Measurements from ENCODE around the gene SPAG5.
"Not testable (repeated sequence)": the region's sequence is repeated elsewhere in the genome, so short reads cannot be mapped to it uniquely, and the experiment has no call there.

Gene SPAG5

GRCh38 chr17:28612936-28613872, 14.4 kb upstream of the SPAG5 start:
- Histone ChIP-seq H3K36me3 (ENCODE audit: control insufficient read depth in 4 of 4, insufficient read depth in 4 of 4, low read length in 3 of 4) (peaks cover 24 to 84% (median 50%) of the 10 kb centered on the region in 4 experiments), H3K27ac (ENCODE audit: insufficient read depth in 1 of 2, low read depth in 1 of 2, low read length in 2 of 2, poor library complexity in 1 of 2, severe bottlenecking in 2 of 2) (no peak overlapping the region), H3K4me1 (ENCODE audit: control extremely low read depth in 1 of 4, control insufficient read depth in 4 of 4, insufficient read depth in 4 of 4, low read length in 3 of 4) (peaks cover 11 to 30% (median 26%) of the 10 kb centered on the region in 4 experiments), H3K27me3 (replicated peaks in 2 of 5; ENCODE audit: control insufficient read depth in 4 of 5, insufficient read depth in 5 of 5, low read length in 4 of 5) (no peaks in the 10 kb centered on the region), H3K9me3 (ENCODE audit: control extremely low read depth in 1 of 5, control insufficient read depth in 4 of 5, insufficient read depth in 2 of 5, low read depth in 1 of 5, low read length in 4 of 5) (no peaks in the 10 kb centered on the region), H3K4me3 (ENCODE audit: control insufficient read depth in 1 of 7, extremely low read depth in 1 of 7, insufficient read depth in 4 of 7, low read depth in 2 of 7, low read length in 6 of 7) (peak overlapping the region in 1 of 7 experiments; percentile 31)
- ChIA-PET POLR2A (interaction anchor here (1.0 kb wide), 1 partner anchor 14 kb away, joined by 4 read pairs; no protein-coding TSS in a partner anchor), CTCF (interaction anchor here (1.0 to 4.1 kb wide), 13 partner anchors 8 to 117 kb away, joined by 3 to 32 read pairs (median 5); no protein-coding TSS in a partner anchor)
- WGBS (ENCODE audit: insufficient coverage), result 93% methylated on average over 3 of the region's 6 CpGs
- peak; percentile 15 to 48 (median 31) for DNase-seq

GRCh38 chr17:28612531-28612930, 13.7 kb upstream of the SPAG5 start:
- H3K4me1 ChIP-seq (ENCODE audit: control extremely low read depth in 1 of 4, control insufficient read depth in 4 of 4, insufficient read depth in 4 of 4, low read length in 3 of 4), result peaks cover 11 to 30% (median 26%) of the 10 kb centered on the region in 4 experiments
- ChIA-PET CTCF (interaction anchor here (1.0 to 4.1 kb wide), 12 partner anchors 9 to 117 kb away, joined by 3 to 32 read pairs (median 5); no protein-coding TSS in a partner anchor), POLR2A (interaction anchor here (1.0 kb wide), 1 partner anchor 13 kb away, joined by 4 read pairs; no protein-coding TSS in a partner anchor)
- H3K4me3 ChIP-seq (ENCODE audit: control insufficient read depth in 1 of 7, extremely low read depth in 1 of 7, insufficient read depth in 4 of 7, low read depth in 2 of 7, low read length in 6 of 7), result no peak overlapping the region
- peaks cover 23 to 88% (median 48%) of the 10 kb centered on the region in 4 experiments for H3K36me3 ChIP-seq (ENCODE audit: control insufficient read depth in 4 of 4, insufficient read depth in 4 of 4, low read length in 3 of 4)
- no peaks in the 10 kb centered on the region for H3K27me3 ChIP-seq (replicated peaks in 2 of 5; ENCODE audit: control insufficient read depth in 4 of 5, insufficient read depth in 5 of 5, low read length in 4 of 5)
- WGBS (ENCODE audit: insufficient coverage), result 17% methylated on average over 1 of the region's 2 CpGs
- no peak overlapping the region for H3K27ac ChIP-seq (ENCODE audit: insufficient read depth in 1 of 2, low read depth in 1 of 2, low read length in 2 of 2, poor library complexity in 1 of 2, severe bottlenecking in 2 of 2)
- peak in 2 of 3 donors; percentile 31 to 34 for DNase-seq
- H3K9me3 ChIP-seq (ENCODE audit: control extremely low read depth in 1 of 5, control insufficient read depth in 4 of 5, insufficient read depth in 2 of 5, low read depth in 1 of 5, low read length in 4 of 5), result no peaks in the 10 kb centered on the region

- CTCF ChIA-PET, result interaction anchor here (0.9 to 4.1 kb wide), 5 partner anchors 9 to 34 kb away, joined by 3 to 32 read pairs (median 3); no protein-coding TSS in a partner anchor
- Histone ChIP-seq H3K4me1 (ENCODE audit: control extremely low read depth in 1 of 4, control insufficient read depth in 4 of 4, insufficient read depth in 4 of 4, low read length in 3 of 4) (peaks cover 11 to 30% (median 26%) of the 10 kb centered on the region in 4 experiments), H3K4me3 (ENCODE audit: control insufficient read depth in 1 of 7, extremely low read depth in 1 of 7, insufficient read depth in 4 of 7, low read depth in 2 of 7, low read length in 6 of 7) (no peak overlapping the region), H3K36me3 (ENCODE audit: control insufficient read depth in 4 of 4, insufficient read depth in 4 of 4, low read length in 3 of 4) (peaks cover 10 to 76% (median 30%) of the 10 kb centered on the region in 4 experiments), H3K9me3 (ENCODE audit: control extremely low read depth in 1 of 5, control insufficient read depth in 4 of 5, insufficient read depth in 2 of 5, low read depth in 1 of 5, low read length in 4 of 5) (no peaks in the 10 kb centered on the region), H3K27me3 (replicated peaks in 2 of 5; ENCODE audit: control insufficient read depth in 4 of 5, insufficient read depth in 5 of 5, low read length in 4 of 5) (no peaks in the 10 kb centered on the region), H3K27ac (ENCODE audit: insufficient read depth in 1 of 2, low read depth in 1 of 2, low read length in 2 of 2, poor library complexity in 1 of 2, severe bottlenecking in 2 of 2) (no peak overlapping the region)
- WGBS (ENCODE audit: insufficient coverage), result 97% methylated on average over 8 of the region's 8 CpGs
- DNase-seq, result no peak
- POLR2A ChIA-PET, result no interaction called here
Observed at GRCh38 chr17:28610376-28610775, 11.6 kb upstream of the SPAG5 start.

- POLR2A ChIA-PET, CTCF ChIA-PET: not testable (repeated sequence)
- 97% methylated on average over 6 of the region's 31 CpGs for WGBS (ENCODE audit: insufficient coverage)
Observed at GRCh38 chr17:28604031-28604430, 5.2 kb upstream of the SPAG5 start.

GRCh38 chr17:28599311-28600184, 723 bp upstream of the SPAG5 start:
- Histone ChIP-seq H3K4me1 (ENCODE audit: control extremely low read depth in 1 of 4, control insufficient read depth in 4 of 4, insufficient read depth in 4 of 4, low read length in 3 of 4) (peaks cover 11 to 27% (median 22%) of the 10 kb centered on the region in 4 experiments), H3K27me3 (replicated peaks in 2 of 5; ENCODE audit: control insufficient read depth in 4 of 5, insufficient read depth in 5 of 5, low read length in 4 of 5) (no peaks in the 10 kb centered on the region), H3K9me3 (ENCODE audit: control extremely low read depth in 1 of 5, control insufficient read depth in 4 of 5, insufficient read depth in 2 of 5, low read depth in 1 of 5, low read length in 4 of 5) (no peaks in the 10 kb centered on the region), H3K4me3 (ENCODE audit: control insufficient read depth in 1 of 7, extremely low read depth in 1 of 7, insufficient read depth in 4 of 7, low read depth in 2 of 7, low read length in 6 of 7) (peak overlapping the region; percentile 57 to 95 (median 89)), H3K36me3 (ENCODE audit: control insufficient read depth in 4 of 4, insufficient read depth in 4 of 4, low read length in 3 of 4) (peaks cover 0 to 7% (median 1%) of the 10 kb centered on the region in 4 experiments), H3K27ac (ENCODE audit: insufficient read depth in 1 of 2, low read depth in 1 of 2, low read length in 2 of 2, poor library complexity in 1 of 2, severe bottlenecking in 2 of 2) (peak overlapping the region; percentile 80 to 93)
- 9% methylated on average over 37 of the region's 40 CpGs for WGBS (ENCODE audit: insufficient coverage)
- ChIA-PET CTCF (interaction anchor here (0.6 to 4.0 kb wide), 4 partner anchors 12 to 25 kb away, joined by 3 to 32 read pairs (median 5); partner anchors contain the start of gene ALDOC), POLR2A (interaction anchor here (1.0 to 1.3 kb wide), 4 partner anchors 9 to 23 kb away, joined by 3 to 4 read pairs (median 4); partner anchors contain the start of gene ALDOC)
- peak; percentile 63 to 86 (median 85) for DNase-seq

More at GRCh38 chr17:28604031-28604430, 5.2 kb upstream of the SPAG5 start:
- not testable (repeated sequence) for H3K4me3 ChIP-seq (ENCODE audit: control insufficient read depth in 1 of 7, extremely low read depth in 1 of 7, insufficient read depth in 4 of 7, low read depth in 2 of 7, low read length in 6 of 7); H3K27ac ChIP-seq (ENCODE audit: insufficient read depth in 1 of 2, low read depth in 1 of 2, low read length in 2 of 2, poor library complexity in 1 of 2, severe bottlenecking in 2 of 2); DNase-seq; H3K27me3 ChIP-seq (replicated peaks in 2 of 5; ENCODE audit: control insufficient read depth in 4 of 5, insufficient read depth in 5 of 5, low read length in 4 of 5); H3K9me3 ChIP-seq (ENCODE audit: control extremely low read depth in 1 of 5, control insufficient read depth in 4 of 5, insufficient read depth in 2 of 5, low read depth in 1 of 5, low read length in 4 of 5)
- H3K36me3 ChIP-seq (ENCODE audit: control insufficient read depth in 4 of 4, insufficient read depth in 4 of 4, low read length in 3 of 4), result peaks cover 0 to 26% (median 2%) of the 10 kb centered on the region in 4 experiments
- peaks cover 7 to 14% (median 9%) of the 10 kb centered on the region in 4 experiments for H3K4me1 ChIP-seq (ENCODE audit: control extremely low read depth in 1 of 4, control insufficient read depth in 4 of 4, insufficient read depth in 4 of 4, low read length in 3 of 4)

GRCh38 chr17:28598389-28598788, 436 bp downstream of the SPAG5 start:
- 3% methylated on average over 14 of the region's 17 CpGs for WGBS (ENCODE audit: insufficient coverage)
- H3K36me3 ChIP-seq (ENCODE audit: control insufficient read depth in 4 of 4, insufficient read depth in 4 of 4, low read length in 3 of 4), result peaks cover 0 to 8% (median 1%) of the 10 kb centered on the region in 4 experiments
- H3K27me3 ChIP-seq (replicated peaks in 2 of 5; ENCODE audit: control insufficient read depth in 4 of 5, insufficient read depth in 5 of 5, low read length in 4 of 5), result no peaks in the 10 kb centered on the region
- POLR2A ChIA-PET, result interaction anchor here (1.1 kb wide), 1 partner anchor 9 kb away, joined by 3 read pairs; no protein-coding TSS in a partner anchor
- peaks cover 11 to 27% (median 22%) of the 10 kb centered on the region in 4 experiments for H3K4me1 ChIP-seq (ENCODE audit: control extremely low read depth in 1 of 4, control insufficient read depth in 4 of 4, insufficient read depth in 4 of 4, low read length in 3 of 4)
- peak overlapping the region; percentile 57 to 95 (median 89) for H3K4me3 ChIP-seq (ENCODE audit: control insufficient read depth in 1 of 7, extremely low read depth in 1 of 7, insufficient read depth in 4 of 7, low read depth in 2 of 7, low read length in 6 of 7)
- H3K27ac ChIP-seq (ENCODE audit: insufficient read depth in 1 of 2, low read depth in 1 of 2, low read length in 2 of 2, poor library complexity in 1 of 2, severe bottlenecking in 2 of 2), result peak overlapping the region in 1 of 2 experiments; percentile 93
- DNase-seq, result no peak
- CTCF ChIA-PET, result interaction anchor here (0.8 to 2.5 kb wide), 5 partner anchors 10 to 24 kb away, joined by 3 to 10 read pairs (median 6); no protein-coding TSS in a partner anchor
- no peaks in the 10 kb centered on the region for H3K9me3 ChIP-seq (ENCODE audit: control extremely low read depth in 1 of 5, control insufficient read depth in 4 of 5, insufficient read depth in 2 of 5, low read depth in 1 of 5, low read length in 4 of 5)

Measured in common myeloid progenitor, CD34-positive (primary cell).